NCI-H2081 treated with DMSO at 0.1 percent for 48 hours (cell line): ENCODE measurements around the gene MXI1.
"Not testable (repeated sequence)": the region's sequence is repeated elsewhere in the genome, so short reads cannot be mapped to it uniquely, and the experiment has no call there.

Experiments
- DNase-seq: peaks from one replicate; lab custom pipeline; 2025; lab: John Stamatoyannopoulos, UW

Gene MXI1

DNA sequence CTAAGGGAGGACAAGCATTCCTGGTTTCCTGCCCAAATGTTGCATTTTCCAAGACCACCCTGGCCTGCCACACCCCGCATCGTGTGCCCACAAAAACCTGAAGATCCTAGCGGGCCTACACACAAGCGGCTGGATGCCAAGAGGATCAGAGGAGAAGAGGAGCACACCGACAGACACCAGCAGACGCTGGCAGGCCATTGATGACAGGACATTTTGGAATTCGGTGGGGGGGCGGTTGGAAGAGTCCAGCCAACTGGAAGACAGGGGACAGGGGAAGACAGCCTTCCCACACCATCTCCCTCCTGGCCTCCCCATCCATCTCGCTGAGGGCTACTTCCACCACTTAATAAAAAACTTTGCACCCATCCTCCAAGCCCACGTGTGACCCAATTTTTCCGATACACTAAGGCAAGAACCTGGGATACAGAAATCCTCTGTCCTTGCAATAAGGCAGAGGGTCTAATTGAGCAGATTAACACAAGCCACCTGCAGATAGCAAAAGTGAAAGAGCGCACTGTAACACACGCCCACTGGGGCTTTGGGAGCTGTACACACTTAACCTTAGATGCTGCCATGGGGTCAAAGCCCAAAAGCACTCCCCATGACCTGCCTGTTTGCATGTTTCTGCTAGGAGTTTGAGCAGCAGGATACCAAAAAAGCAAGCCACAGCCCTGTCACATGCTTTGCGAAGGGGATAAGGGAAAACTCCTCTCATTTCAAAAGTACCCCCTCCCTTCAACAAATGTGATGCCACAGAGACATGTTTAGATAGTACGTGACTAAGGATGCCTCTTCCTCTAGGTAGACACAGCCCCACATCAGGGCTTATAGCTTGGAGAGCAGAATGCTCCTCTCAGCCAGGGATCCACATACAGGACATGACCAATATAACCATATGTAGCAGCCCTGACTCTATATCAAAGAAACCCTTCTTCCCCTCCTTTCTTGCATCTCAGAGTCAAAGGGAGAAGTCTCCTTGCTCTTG lies 110.8 kb downstream of the MXI1 start:
- DNase-seq = no peak

DNA sequence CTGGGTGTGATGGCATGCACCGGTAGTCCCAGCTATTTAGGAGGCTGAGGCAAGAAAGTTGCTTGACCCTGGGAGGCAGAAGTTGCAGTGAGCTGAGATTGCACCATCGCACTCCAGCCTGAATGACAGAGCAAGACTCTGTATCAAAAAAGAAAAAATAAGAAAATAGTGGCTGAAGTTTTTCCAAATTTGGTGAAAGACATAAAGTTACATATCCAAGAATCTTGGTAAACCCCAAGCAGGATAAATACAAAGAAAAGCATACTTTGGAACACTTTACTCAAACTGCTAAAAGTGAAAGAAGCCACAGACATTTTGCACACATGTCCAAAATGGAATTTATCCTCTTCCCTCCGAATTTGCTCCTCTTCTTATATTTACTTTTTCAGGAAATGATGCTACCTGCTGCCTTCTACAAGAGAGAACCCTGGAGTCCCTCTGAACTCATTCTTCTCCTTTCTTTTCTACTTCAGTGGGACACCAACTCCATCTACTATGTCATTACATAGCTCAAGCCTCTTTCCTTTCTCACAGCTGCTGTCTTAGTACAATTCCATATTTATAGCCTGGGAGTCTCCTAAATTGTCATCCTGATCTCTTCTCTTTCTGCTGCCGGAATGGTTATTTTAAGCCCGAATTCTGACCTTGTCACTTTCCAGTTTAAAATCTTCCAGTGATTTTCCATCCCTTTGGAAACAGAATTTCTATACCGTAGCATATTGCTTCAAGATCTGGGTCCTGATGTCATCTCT lies 114.6 kb downstream of the MXI1 start:
- DNase-seq = no peak

GRCh38 chr10:110323503-110323902 lies 116.1 kb downstream of the MXI1 start:
- no peak for DNase-seq

GRCh38 chr10:110324201-110324804 lies 116.9 kb downstream of the MXI1 start:
- DNase-seq = no peak

DNA sequence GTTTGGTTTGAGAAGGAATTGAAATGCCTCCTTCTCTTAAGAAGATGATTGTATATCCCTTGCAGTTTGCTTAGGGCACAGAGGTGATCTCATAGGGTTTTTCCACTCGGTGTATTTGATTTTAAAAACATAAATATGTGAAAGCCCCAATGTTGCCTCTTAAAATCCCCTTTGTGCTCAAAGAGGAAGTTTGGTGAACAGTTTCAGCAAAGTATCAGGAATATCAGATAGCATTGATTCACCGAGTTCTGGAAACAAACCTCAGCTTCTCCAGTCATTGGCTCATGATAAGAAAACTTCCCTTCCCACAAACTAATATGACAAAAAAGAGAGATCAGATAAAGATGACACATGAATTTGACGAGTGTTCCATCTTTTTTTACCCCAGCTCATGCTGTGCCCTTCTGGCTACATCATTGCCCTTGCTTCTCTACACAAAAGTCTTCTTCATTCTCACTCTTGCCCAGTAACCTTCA lies 117.4 kb downstream of the MXI1 start:
- no peak for DNase-seq

DNA sequence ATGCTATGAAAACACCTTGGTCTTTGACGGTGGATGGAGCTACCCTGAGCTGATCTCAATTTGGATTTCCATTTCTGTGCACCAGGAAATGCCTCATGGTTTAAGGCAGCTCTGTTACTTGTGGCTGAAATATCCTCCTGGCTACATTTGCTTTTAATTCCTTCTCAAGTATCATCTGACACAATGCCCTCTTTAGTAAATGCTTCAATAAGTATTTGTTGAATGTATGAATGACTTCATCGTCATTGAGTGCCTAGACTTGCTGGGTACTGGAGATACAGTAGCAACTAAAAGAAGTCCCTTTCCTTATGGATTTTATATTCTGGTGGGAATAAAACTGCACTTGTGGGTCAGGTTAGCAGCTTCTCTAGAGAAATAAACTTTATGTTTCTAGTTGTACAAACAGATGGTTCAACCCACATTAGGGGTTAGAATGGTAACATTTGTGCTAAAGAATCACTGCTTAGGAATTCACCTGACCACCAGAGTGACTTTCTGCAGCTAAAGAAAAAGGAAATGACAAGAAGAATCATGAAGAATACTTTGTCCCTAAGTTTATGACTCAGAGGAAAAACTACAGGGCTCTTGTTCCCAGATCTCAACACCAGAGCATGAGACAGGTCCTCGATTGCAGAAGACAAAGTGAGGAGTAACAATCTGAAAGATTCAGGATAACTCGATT lies 119.1 kb downstream of the MXI1 start:
- DNase-seq = no peak

DNA sequence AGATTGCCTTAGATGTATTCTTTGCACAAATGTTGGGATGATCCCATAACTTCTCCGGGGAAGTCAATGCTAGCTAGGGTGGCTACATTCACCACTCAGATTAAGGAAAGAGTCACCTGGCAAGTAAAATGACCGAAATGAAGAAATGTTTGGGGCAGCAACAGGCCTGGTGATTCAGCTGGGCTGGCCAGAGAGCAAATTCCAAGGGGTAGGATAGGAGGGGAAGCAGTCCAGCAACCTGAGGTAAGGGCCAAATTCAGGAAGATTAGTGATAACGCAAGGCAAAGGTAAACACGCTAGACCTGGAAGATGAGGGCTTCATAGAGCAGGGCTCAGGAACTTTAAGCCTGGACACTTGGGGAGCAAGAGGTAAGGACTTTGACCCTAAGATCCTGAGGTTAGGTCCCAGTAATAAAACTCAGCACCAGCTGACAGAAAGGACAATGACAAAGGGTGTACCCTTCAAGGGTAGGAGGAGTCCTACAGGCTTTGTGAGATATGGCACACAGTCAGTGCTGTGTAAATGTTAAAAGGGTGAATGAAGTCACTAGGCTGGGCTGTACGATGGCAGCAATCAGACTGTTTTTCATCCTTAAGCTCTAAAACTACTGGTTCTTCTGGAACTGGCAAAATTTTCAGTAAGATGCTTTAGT lies 120.0 kb downstream of the MXI1 start:
- no peak for DNase-seq

DNA sequence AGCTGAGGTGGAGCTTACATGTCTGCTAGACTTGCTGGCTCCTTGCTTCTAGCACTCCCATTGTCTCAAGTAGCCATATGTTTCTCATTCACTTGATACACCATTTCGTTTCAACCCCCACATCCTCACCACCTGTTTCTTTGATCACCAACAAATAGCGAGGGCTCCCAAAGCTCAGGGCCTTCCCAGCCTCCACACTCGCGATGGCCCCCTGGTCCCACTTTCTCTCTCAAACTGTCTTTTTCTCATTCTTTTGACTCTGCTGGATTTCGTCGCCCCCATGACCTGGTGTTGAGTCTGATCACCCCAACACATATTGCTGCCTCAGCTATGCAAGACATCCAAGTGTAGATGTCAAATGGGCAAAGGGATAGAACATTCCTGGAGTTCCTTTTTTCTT lies 123.3 kb downstream of the MXI1 start:
- DNase-seq = no peak

DNA sequence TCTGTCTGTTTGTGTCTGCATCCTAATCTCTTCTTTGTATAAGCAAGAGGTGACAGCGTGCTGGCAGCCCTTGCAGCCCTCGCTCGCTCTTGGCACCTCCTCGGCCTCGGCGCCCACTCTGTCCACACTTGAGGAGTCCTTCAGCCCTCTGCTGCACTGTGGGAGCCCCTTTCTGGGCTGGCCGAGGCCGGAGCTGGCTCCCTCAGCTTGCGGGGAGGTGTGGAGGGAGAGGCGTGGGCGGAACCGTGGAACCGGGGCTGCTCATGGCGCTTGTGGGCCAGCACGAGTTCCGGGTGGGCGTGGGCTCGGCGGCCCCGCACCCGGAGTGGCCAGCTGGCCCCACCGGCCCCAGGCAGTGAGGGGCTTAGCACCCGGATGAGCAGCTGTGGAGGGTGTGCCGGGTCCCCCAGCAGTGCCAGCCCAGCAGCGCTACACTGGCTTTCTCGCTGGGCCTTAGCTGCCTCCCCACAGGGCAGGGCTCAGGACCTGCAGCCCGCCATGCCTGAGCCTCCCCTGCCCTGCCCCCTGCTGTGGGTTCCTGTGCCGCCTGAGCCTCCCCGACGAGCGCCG lies 123.9 kb downstream of the MXI1 start:
- not testable (repeated sequence) for DNase-seq

GRCh38 chr10:110334061-110334656 lies 126.8 kb downstream of the MXI1 start:
- DNase-seq = no peak

DNA sequence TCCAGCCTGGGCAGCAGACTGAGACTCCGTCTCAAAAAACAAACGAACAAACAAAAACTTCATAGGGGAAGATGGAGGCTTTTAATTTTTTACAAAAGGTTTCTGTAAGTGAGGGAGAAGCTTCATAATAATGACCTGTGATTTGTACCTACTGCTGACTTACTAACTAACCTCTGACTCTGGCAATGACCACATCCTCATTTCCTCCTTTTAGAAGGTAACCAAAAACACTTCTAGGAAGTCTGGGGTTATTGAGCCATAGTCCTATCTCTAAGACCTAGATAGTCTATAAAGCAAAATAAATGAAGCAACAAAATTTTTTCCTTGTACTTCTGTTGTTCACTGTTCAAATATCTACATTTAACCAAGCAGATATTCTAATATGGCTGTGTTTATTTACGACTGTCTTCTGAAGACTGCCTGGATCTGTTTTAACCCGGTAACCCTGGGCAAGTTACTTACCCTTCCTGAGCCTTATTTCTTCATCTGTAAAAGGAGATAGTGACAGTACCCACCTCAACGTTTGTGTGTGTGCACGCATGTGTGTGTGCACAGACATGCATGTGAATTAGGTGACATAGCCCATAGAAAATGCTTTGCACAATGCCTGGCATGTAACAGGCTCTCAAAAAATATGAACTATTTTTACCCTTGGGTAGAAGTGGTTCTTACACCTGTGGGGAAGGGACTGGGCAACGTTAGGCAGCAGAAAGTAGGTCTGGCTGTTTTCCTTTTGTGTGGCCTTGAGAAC lies 128.1 kb downstream of the MXI1 start:
- DNase-seq = no peak

DNA sequence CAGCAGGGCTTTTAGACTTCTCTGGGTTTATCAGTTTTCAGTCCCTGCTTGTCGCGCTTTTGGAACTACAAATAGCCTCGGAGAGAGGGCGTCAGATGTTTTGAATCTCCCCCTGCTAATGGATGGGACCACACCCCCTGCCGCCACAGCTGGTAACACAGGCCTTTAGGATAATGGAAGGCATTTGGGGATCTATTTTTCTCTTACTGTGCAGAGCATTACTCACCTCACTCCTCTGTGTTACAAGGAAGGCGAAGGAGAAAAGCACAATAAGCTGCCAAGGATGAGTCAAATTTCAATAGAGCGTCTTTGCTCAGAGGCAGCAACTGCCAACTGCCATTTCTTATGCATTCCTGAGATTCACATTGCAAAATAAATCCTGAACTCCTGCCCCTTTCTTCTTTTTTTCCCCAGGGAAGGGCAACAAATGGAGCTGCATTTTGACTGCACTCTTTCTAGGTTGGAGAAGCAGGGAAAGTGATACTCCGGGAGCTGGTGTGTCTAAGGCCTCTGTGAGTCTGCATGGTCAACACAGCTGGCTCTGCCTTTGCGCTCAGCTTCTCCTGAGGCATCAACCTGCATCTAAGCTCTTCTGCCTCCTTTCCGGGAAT lies 128.8 kb downstream of the MXI1 start:
- no peak for DNase-seq
